ENCODE data around the gene NAP1L4. TPM values are rescaled to one million over a fixed set of nuclear protein-coding genes. Genes with fewer than 3 reads are reported as not detected.

Gene NAP1L4
- total and polyA plus RNA-seq, 2 of the 8 experiments (the other 6 are each of a cell fraction or from before 2014, with no cell fraction given), result 75.8 to 194 TPM

DNA sequence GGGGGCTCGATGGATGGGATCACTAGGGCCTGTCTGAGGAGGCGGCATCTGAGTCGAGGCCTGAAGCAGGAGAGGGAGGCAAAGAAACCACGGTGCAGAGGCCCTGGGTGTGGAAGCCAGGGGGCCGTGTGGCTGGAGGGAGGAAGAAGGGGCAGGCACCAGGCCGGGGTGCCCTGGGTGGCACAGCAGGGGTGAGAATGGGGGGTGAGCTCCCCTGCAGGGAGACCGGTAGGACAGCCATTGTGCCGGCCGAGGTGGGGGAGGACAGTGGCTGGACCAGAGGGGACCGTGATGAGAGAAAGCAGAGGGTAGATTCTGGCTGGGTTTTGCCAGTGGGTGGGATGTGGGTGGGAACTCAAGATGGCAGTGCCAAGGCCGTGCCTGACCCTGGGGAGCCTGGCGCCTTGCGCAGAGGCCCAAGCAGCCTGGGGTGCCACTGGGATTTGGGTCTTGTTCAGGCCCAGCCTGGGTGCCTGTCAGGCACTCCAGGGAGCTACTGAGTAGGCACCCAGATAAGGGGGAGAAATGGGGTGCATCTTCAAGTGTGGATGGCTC lies 81.7 kb downstream of the NAP1L4 start:
- Histone ChIP-seq H3K18ac (ENCODE audit: extremely low read depth, low read length) (no peak overlapping the region), H3K4me1 (replicated peaks in 1 of 4; ENCODE audit: control insufficient read depth in 3 of 4, insufficient read depth in 4 of 4, low read length in 3 of 4) (peaks cover 0 to 19% (median 8%) of the 10 kb centered on the region in 4 experiments; a peak in 4 of 7 replicates), H4K20me1 (replicated peaks in 1 of 2; ENCODE audit: control insufficient read depth in 1 of 2, insufficient read depth in 2 of 2, low read length in 2 of 2) (peaks cover 0 to 4% of the 10 kb centered on the region in 2 experiments), H3K9ac (replicated peaks in 1 of 4; ENCODE audit: extremely low read depth in 1 of 4, low read depth in 3 of 4, low read length in 3 of 4) (no peak overlapping the region), H4K91ac (replicated peaks; ENCODE audit: insufficient read length, low read length) (no peak overlapping the region), H3K9me3 (ENCODE audit: insufficient read depth in 2 of 2, low read depth in 1 of 2, low read length in 1 of 2) (no peaks in the 10 kb centered on the region), H2AFZ (ENCODE audit: low read length) (no peak overlapping the region), H3K4ac (replicated peaks; ENCODE audit: insufficient read length, low read depth, low read length) (no peak overlapping the region), H2BK12ac (ENCODE audit: low read depth, low read length) (no peak overlapping the region), H3K27ac (ENCODE audit: low read depth, low read length) (no peak overlapping the region), H2BK120ac (replicated peaks; ENCODE audit: low read depth, low read length) (no peak overlapping the region), H3K23ac (ENCODE audit: insufficient read length) (no peak overlapping the region), H3K79me1 (ENCODE audit: low read depth, low read length) (no peaks in the 10 kb centered on the region), H3K4me2 (ENCODE audit: insufficient read depth in 1 of 2, low read depth in 2 of 2, low read length in 2 of 2) (no peak overlapping the region), H2BK15ac (ENCODE audit: low read length) (no peak overlapping the region), H2BK5ac (ENCODE audit: low read depth, low read length) (no peak overlapping the region), H3K56ac (replicated peaks; ENCODE audit: insufficient read length, low read depth, low read length) (no peak overlapping the region), H3K4me3 (ENCODE audit: extremely low read depth in 1 of 4, insufficient read depth in 2 of 4, low read depth in 3 of 4, low read length in 4 of 4) (no peak overlapping the region), H3K23me2 (ENCODE audit: low read depth, low read length) (no peaks in the 10 kb centered on the region), H3K14ac (ENCODE audit: insufficient read length) (no peak overlapping the region), H3K79me2 (ENCODE audit: control insufficient read depth in 1 of 2, insufficient read depth in 2 of 2, low read length in 2 of 2) (no peaks in the 10 kb centered on the region), H4K5ac (ENCODE audit: insufficient read length, low read depth, low read length) (no peak overlapping the region), H2BK20ac (ENCODE audit: low read length) (no peak overlapping the region), H2AK5ac (ENCODE audit: low read depth, low read length) (no peak overlapping the region), H4K8ac (ENCODE audit: extremely low read depth, insufficient read depth, low read length) (no peak overlapping the region), H3K27me3 (replicated peaks in 1 of 4; ENCODE audit: control insufficient read depth in 3 of 4, extremely low read depth in 1 of 4, insufficient read depth in 3 of 4, low read length in 3 of 4) (no peaks in the 10 kb centered on the region; a peak in 1 of 7 replicates), H3K36me3 (ENCODE audit: control insufficient read depth in 2 of 4, insufficient read depth in 4 of 4, low read length in 3 of 4) (no peaks in the 10 kb centered on the region)
- DNase-seq (ENCODE audit: low read depth in 1 of 2, low spot score in 2 of 2) (no peak), FAIRE-seq (no peak)
- TF ChIP-seq, protein P1, sequence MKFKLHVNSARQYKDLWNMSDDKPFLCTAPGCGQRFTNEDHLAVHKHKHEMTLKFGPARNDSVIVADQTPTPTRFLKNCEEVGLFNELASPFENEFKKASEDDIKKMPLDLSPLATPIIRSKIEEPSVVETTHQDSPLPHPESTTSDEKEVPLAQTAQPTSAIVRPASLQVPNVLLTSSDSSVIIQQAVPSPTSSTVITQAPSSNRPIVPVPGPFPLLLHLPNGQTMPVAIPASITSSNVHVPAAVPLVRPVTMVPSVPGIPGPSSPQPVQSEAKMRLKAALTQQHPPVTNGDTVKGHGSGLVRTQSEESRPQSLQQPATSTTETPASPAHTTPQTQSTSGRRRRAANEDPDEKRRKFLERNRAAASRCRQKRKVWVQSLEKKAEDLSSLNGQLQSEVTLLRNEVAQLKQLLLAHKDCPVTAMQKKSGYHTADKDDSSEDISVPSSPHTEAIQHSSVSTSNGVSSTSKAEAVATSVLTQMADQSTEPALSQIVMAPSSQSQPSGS (IDR thresholded peaks at IDR 0.05; ENCODE audit: low read length), result no peak
- TF ChIP-seq EZH2 (IDR thresholded peaks at IDR 0.05; ENCODE audit: low read depth, low read length, severe bottlenecking), result no peak
- TF ChIP-seq JUN (IDR thresholded peaks at IDR 0.05; ENCODE audit: low read depth, low read length), result no peak
- no peak for TF ChIP-seq TCF12 (IDR thresholded peaks at IDR 0.05; ENCODE audit: low read depth, low read length)
- WGBS, 2 experiments (ENCODE audit: extremely low coverage in 1 of 2, insufficient coverage in 1 of 2, insufficient read length in 1 of 2, insufficient replicate concordance in 2 of 2, low coverage in 1 of 2, low lambda C conversion rate in 2 of 2, missing lambda C conversion rate in 1 of 2), result 88% methylated on average over 13 of the region's 13 CpGs; no CpG with 5 or more reads in 1 of the 2 experiments
- POLR2A ChIA-PET (ENCODE audit: partially characterized antibody), result no interaction called here
- CTCF ChIA-PET (ENCODE audit: partially characterized antibody), result interaction anchor here (0.6 to 1.6 kb wide), 7 partner anchors 16 to 378 kb away, joined by 3 to 5 read pairs (median 3); partner anchors contain the start of gene CDKN1C

Data from H1 (cell line).